ENCODE data around the gene ELAPOR1.

DNA sequence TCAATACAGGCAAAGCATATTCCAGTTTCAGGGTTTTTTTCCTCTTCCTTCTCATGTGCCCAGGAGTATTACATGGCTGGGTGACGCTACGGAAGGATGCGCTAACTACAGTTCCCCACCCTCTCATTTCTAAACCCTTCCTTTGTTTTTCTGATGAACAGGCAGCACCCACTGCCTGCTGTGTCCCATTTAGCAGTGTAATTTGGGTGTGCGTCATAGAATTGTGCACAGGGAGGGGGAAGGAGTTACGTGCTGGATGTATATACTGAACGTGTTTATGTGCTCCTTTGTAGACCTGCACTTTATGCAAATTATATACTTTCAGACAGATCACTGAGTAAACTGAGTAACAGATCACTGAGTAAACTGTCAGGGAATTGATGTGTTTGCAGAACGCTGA is 44.5 kb downstream of the ELAPOR1 start:
- TF ChIP-seq, protein P1, sequence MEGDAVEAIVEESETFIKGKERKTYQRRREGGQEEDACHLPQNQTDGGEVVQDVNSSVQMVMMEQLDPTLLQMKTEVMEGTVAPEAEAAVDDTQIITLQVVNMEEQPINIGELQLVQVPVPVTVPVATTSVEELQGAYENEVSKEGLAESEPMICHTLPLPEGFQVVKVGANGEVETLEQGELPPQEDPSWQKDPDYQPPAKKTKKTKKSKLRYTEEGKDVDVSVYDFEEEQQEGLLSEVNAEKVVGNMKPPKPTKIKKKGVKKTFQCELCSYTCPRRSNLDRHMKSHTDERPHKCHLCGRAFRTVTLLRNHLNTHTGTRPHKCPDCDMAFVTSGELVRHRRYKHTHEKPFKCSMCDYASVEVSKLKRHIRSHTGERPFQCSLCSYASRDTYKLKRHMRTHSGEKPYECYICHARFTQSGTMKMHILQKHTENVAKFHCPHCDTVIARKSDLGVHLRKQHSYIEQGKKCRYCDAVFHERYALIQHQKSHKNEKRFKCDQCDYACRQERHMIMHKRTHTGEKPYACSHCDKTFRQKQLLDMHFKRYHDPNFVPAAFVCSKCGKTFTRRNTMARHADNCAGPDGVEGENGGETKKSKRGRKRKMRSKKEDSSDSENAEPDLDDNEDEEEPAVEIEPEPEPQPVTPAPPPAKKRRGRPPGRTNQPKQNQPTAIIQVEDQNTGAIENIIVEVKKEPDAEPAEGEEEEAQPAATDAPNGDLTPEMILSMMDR (IDR thresholded peaks at IDR 0.05; ENCODE audit: low read length): no peak
- TF ChIP-seq EZH2 (optimal IDR thresholded peaks at IDR 0.05; ENCODE audit: low read depth, low read length) (no peak), EZH2phosphoT487 (IDR thresholded peaks at IDR 0.05; ENCODE audit: low read length) (no peak)
